Measurements from ENCODE around the gene SIX6. TPM values are rescaled to one million over a fixed set of nuclear protein-coding genes. Genes with fewer than 3 reads are reported as not detected.

The SIX6 gene
- polyA plus RNA-seq, 1 experiment = not detected

DNA sequence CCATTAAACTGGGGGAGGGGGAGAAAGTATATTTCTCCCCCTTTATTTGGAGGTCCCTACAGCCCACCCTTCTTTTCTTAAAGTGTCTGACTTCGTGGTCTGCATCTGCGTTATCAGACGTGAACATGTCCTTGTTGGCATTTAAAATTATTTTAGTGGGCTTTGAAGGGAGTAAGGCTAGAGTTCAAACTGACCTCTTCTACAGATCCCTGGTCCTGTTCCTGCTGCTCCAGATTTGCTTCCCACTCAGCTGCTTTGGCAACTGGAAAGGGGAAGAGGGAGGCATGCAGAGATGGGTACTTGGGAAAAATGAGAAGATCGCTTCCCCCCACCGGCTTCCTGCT lies 611 bp upstream of the SIX6 start:
- H3K27ac ChIP-seq (ENCODE audit: low read depth, low read length) = no peak overlapping the region
- H3K27me3 ChIP-seq (ENCODE audit: control insufficient read depth, insufficient read depth, low read length) = peaks cover 84% of the 10 kb centered on the region
- TF ChIP-seq, protein P1, sequence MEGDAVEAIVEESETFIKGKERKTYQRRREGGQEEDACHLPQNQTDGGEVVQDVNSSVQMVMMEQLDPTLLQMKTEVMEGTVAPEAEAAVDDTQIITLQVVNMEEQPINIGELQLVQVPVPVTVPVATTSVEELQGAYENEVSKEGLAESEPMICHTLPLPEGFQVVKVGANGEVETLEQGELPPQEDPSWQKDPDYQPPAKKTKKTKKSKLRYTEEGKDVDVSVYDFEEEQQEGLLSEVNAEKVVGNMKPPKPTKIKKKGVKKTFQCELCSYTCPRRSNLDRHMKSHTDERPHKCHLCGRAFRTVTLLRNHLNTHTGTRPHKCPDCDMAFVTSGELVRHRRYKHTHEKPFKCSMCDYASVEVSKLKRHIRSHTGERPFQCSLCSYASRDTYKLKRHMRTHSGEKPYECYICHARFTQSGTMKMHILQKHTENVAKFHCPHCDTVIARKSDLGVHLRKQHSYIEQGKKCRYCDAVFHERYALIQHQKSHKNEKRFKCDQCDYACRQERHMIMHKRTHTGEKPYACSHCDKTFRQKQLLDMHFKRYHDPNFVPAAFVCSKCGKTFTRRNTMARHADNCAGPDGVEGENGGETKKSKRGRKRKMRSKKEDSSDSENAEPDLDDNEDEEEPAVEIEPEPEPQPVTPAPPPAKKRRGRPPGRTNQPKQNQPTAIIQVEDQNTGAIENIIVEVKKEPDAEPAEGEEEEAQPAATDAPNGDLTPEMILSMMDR (IDR thresholded peaks at IDR 0.05; ENCODE audit: low read depth, low read length) = no peak
- H3K4me3 ChIP-seq (ENCODE audit: low read depth, low read length) = no peak overlapping the region
- ChIA-PET POLR2A (no interaction called here), CTCF (no interaction called here)
- peaks cover 18% of the 10 kb centered on the region; the same call in 1 of the 2 replicates for H3K9me3 ChIP-seq (ENCODE audit: control insufficient read depth, insufficient read depth, low read length)
- no peak for DNase-seq (ENCODE audit: low read depth, low spot score)

DNA sequence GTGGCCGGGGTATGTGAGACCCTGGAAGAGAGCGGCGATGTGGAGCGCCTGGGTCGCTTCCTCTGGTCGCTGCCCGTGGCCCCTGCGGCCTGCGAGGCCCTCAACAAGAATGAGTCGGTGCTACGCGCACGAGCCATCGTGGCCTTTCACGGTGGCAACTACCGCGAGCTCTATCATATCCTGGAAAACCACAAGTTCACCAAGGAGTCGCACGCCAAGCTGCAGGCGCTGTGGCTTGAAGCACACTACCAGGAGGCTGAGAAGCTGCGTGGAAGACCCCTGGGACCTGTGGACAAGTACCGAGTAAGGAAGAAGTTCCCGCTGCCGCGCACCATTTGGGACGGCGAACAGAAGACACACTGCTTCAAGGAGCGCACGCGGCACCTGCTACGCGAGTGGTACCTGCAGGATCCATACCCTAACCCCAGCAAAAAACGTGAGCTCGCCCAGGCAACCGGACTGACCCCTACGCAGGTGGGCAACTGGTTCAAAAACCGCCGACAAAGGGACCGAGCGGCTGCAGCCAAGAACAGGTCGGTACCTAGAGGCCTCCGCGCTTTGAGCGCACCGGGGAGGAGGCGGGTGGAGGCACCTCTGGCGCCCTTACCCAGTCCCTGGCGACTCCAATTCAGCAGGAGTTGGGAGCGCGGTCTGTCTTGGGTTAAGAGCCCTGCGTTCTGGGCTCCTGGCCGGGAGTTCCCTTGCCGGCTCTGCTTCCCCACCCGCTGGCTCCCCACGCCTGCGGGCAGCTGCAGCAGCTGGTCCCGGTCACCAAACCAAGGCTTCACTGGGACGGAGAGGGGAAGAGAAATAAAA lies 700 bp downstream of the SIX6 start:
- no peak overlapping the region for H3K4me3 ChIP-seq (ENCODE audit: low read depth, low read length)
- H3K9me3 ChIP-seq (ENCODE audit: control insufficient read depth, insufficient read depth, low read length) = peaks cover 18% of the 10 kb centered on the region; the same call in 1 of the 2 replicates
- no peak overlapping the region for H3K27ac ChIP-seq (ENCODE audit: low read depth, low read length)
- POLR2A ChIA-PET = no interaction called here
- TF ChIP-seq, protein P1 (IDR thresholded peaks at IDR 0.05; ENCODE audit: low read depth, low read length) = no peak
- DNase-seq (ENCODE audit: low read depth, low spot score) = no peak
- CTCF ChIA-PET = no interaction called here
- peaks cover 96% of the 10 kb centered on the region for H3K27me3 ChIP-seq (ENCODE audit: control insufficient read depth, insufficient read depth, low read length)

GRCh38 chr14:60510254-60510950 lies 1.5 kb downstream of the SIX6 start:
- H3K9me3 ChIP-seq (ENCODE audit: control insufficient read depth, insufficient read depth, low read length) = peaks cover 18% of the 10 kb centered on the region; the same call in 1 of the 2 replicates
- ChIA-PET CTCF (interaction anchor here (1.4 kb wide), 1 partner anchor 161 kb away, joined by 3 read pairs; no protein-coding TSS in a partner anchor), POLR2A (no interaction called here)

DNA sequence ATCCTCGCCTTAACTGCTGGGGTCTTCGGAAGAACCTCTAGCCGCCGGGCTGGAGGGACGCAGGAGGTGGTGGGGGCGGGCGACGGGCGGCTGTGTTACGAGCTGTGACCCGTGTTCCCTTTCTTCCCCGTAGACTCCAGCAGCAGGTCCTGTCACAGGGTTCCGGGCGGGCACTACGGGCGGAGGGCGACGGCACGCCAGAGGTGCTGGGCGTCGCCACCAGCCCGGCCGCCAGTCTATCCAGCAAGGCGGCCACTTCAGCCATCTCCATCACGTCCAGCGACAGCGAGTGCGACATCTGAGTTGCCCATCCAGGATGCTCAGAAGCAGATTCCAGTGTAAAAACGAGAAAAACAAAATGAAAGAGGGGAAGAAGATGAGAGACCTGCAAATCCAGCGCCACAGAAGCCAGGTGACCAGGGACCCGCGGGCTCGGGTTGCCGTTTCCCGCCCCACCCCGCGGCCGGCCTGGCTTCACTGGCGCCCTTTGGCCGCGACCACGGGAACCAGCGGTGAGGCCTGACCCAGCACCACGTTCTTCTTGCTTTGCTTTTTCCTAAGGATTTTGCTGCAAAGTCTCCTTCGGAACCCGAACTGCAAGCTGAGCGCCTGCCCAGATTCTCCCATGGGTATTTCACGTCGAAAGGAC lies 2.1 kb downstream of the SIX6 start:
- no peak for DNase-seq (ENCODE audit: low read depth, low spot score)
- TF ChIP-seq, protein P1 (IDR thresholded peaks at IDR 0.05; ENCODE audit: low read depth, low read length) = no peak
- no peak overlapping the region for H3K27ac ChIP-seq (ENCODE audit: low read depth, low read length)
- peaks cover 18% of the 10 kb centered on the region; the same call in 1 of the 2 replicates for H3K9me3 ChIP-seq (ENCODE audit: control insufficient read depth, insufficient read depth, low read length)
- peaks cover 95% of the 10 kb centered on the region for H3K27me3 ChIP-seq (ENCODE audit: control insufficient read depth, insufficient read depth, low read length)
- no peak overlapping the region for H3K4me3 ChIP-seq (ENCODE audit: low read depth, low read length)
- CTCF ChIA-PET = interaction anchor here (1.4 kb wide), 1 partner anchor 161 kb away, joined by 3 read pairs; no protein-coding TSS in a partner anchor
- POLR2A ChIA-PET = no interaction called here

More at GRCh38 chr14:60510254-60510950, 1.5 kb downstream of the SIX6 start:
- Histone ChIP-seq H3K4me3 (ENCODE audit: low read depth, low read length) (no peak overlapping the region), H3K27ac (ENCODE audit: low read depth, low read length) (no peak overlapping the region), H3K27me3 (ENCODE audit: control insufficient read depth, insufficient read depth, low read length) (peaks cover 96% of the 10 kb centered on the region)
- DNase-seq (ENCODE audit: low read depth, low spot score) = no peak
- TF ChIP-seq, protein P1 (IDR thresholded peaks at IDR 0.05; ENCODE audit: low read depth, low read length) = no peak

Data from AG04450 (cell line).